Calu3 (cell line): ENCODE data around the gene HLCS. TPM values are rescaled to one million over a fixed set of nuclear protein-coding genes. Genes with fewer than 3 reads are reported as not detected.

Source experiments
- BruUV-seq: library from RNA; stranded (reverse); fragments of 400-500 nt; replicated peaks from 2 replicates; lab custom pipeline; 2021; lab: Mats Ljungman, UMichigan
- CTCF ChIA-PET: fragments of 300-600 bp; sonication (Branson Sonifier 250); formaldehyde crosslinking; loops from one replicate; lab custom pipeline; 2022; ENCODE audit warnings: antibody characterized with exemption; lab: Charles Lee
- DNase-seq: peaks from one replicate; pipeline ENCODE4 v3.0.0; 2022
- H3K27ac Mint-ChIP-seq: one replicate; pipeline ENCODE4 v1.8.0; 2022; ENCODE audit warnings: mixed read lengths; ENCODE audit not compliant: unreplicated experiment
- H3K27me3 Mint-ChIP-seq: one replicate; pipeline ENCODE4 v1.8.0; 2022; ENCODE audit warnings: mixed read lengths; ENCODE audit not compliant: unreplicated experiment
- H3K36me3 Mint-ChIP-seq: one replicate; pipeline ENCODE4 v1.8.0; 2022; ENCODE audit warnings: mild to moderate bottlenecking, moderate library complexity, mixed read lengths; ENCODE audit not compliant: insufficient read depth, unreplicated experiment
- H3K4me1 Mint-ChIP-seq: one replicate; pipeline ENCODE4 v1.8.0; 2022; ENCODE audit warnings: mild to moderate bottlenecking, low read depth, mixed read lengths; ENCODE audit not compliant: unreplicated experiment
- H3K4me3 Mint-ChIP-seq: one replicate; pipeline ENCODE4 v1.8.0; 2022; ENCODE audit warnings: mild to moderate bottlenecking, low read depth, moderate library complexity, mixed read lengths; ENCODE audit not compliant: unreplicated experiment
- H3K9me3 Mint-ChIP-seq: one replicate; pipeline ENCODE4 v1.8.0; 2022; ENCODE audit warnings: low read depth, mixed read lengths; ENCODE audit not compliant: unreplicated experiment
- CTCF ChIP-seq: fragments of 200-600 bp; IDR thresholded peaks from one replicate; pipeline ENCODE4 v1.8.0; 2022; ENCODE audit warnings: antibody characterized with exemption; ENCODE audit not compliant: unreplicated experiment
- intact Hi-C: fragments of 100-400 bp; cut with micrococcal nuclease; formaldehyde crosslinking; loops from one replicate; pipeline ENCODE4 v1.10.0; 2022; ENCODE audit not compliant: unreplicated experiment
- total RNA-seq: library from RNA; stranded (reverse); gene quantifications from 2 replicates; pipeline ENCODE4 v1.2.3, GENCODE V29; 2022

Gene HLCS
- total RNA-seq, 1 experiment from 2014 or later = 18.4 TPM

GRCh38 chr21:36727866-36728265 lies 238.6 kb downstream of the HLCS start:
- CTCF ChIA-PET = no interaction called here
- Mint-ChIP-seq H3K36me3 (peaks cover 9% of the 10 kb centered on the region), H3K4me3 (no peak overlapping the region), H3K9me3 (no peaks in the 10 kb centered on the region), H3K4me1 (no peaks in the 10 kb centered on the region), H3K27ac (no peak overlapping the region), H3K27me3 (no peaks in the 10 kb centered on the region)
- intact Hi-C loops = no loop called here
- no peak for TF ChIP-seq CTCF
- no TSS peak for BruUV-seq
- no peak for DNase-seq

GRCh38 chr21:36725793-36726386 lies 240.6 kb downstream of the HLCS start:
- H3K4me1 Mint-ChIP-seq = no peaks in the 10 kb centered on the region
- intact Hi-C loops = no loop called here
- no peak for DNase-seq
- BruUV-seq = no TSS peak
- H3K27ac Mint-ChIP-seq = no peak overlapping the region
- H3K36me3 Mint-ChIP-seq = peaks cover 11% of the 10 kb centered on the region
- no peak overlapping the region for H3K4me3 Mint-ChIP-seq
- CTCF ChIA-PET = no interaction called here
- no peak for TF ChIP-seq CTCF
- H3K27me3 Mint-ChIP-seq = no peaks in the 10 kb centered on the region
- no peaks in the 10 kb centered on the region for H3K9me3 Mint-ChIP-seq

- TF ChIP-seq CTCF = no peak
- Mint-ChIP-seq H3K9me3 (no peaks in the 10 kb centered on the region), H3K4me3 (no peak overlapping the region), H3K4me1 (peaks cover 3% of the 10 kb centered on the region), H3K27me3 (no peaks in the 10 kb centered on the region), H3K36me3 (peaks cover 18% of the 10 kb centered on the region), H3K27ac (no peak overlapping the region)
- BruUV-seq = no TSS peak
- DNase-seq = no peak
- intact Hi-C loops = no loop called here
- CTCF ChIA-PET = no interaction called here
Observed at GRCh38 chr21:36724660-36725059, 241.8 kb downstream of the HLCS start.

GRCh38 chr21:36723371-36723881 lies 243.0 kb downstream of the HLCS start:
- Mint-ChIP-seq H3K27me3 (no peaks in the 10 kb centered on the region), H3K9me3 (no peaks in the 10 kb centered on the region), H3K4me3 (no peak overlapping the region), H3K4me1 (peaks cover 13% of the 10 kb centered on the region), H3K36me3 (peaks cover 31% of the 10 kb centered on the region), H3K27ac (no peak overlapping the region)
- CTCF ChIA-PET = no interaction called here
- intact Hi-C loops = no loop called here
- DNase-seq = no peak
- BruUV-seq = no TSS peak
- TF ChIP-seq CTCF = no peak
